GM12801 (cell line): ENCODE measurements around the gene PSMD13.

Experiments
- TF ChIP-seq, protein P1 (sequence below): IDR thresholded peaks from one replicate; pipeline ENCODE4 v1.5.1; 2011; ENCODE audit warnings: control low read depth; ENCODE audit not compliant: insufficient read length; ENCODE audit errors: extremely low read depth

Gene PSMD13

DNA sequence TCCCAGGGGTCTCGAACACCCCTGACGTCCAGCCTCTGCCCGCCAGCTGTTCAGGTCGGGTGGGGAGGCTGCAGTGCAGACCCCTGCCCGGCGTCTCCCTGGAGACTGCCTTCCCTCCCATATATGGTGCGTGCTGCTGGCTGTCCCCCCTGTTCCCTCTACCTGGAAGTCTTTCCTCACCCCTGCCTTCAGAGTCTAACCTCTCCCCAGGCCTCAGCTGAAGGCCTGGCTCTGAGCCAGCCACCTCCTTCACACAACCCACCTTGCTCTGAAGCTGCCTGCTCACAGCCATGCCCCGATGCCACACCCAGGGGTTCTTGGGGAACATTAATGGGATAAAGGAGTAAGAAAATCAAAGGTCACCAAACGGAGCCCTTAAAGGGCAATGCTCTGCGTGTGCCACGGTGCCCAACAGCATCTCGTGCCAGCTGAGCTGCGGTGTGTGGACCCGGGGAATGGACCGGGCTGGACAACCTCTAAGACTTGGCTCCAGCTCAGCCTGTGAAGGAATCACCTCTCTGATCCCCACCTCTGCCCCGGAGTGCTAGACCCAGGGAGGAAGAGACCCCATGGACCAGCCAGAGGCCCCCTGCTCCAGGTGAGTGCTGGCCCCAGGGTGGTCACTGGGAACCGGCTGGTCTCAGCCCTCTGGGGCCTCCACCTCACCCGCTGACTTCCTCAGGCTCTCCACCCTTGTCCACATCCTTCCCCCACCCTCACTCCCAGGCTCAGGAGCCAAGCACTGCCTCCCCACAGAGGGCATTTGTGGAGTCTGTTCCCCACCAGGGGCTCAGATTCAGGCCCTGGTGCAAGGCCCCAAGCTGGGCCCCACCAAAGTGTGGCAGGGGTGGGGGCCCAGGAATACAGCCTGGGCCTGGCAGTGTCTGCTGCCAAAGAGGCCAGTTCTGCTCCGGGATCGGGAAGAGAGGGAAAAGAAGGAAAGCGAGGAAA, 41.5 kb downstream of the PSMD13 start, which contains the start of gene NLRP6:
Gene NLRP6, plus strand, starts transcription at position 407 of the 951 bp plus-strand sequence. Its CDS starts 163 bp downstream, at position 570.
- TF ChIP-seq, protein P1, sequence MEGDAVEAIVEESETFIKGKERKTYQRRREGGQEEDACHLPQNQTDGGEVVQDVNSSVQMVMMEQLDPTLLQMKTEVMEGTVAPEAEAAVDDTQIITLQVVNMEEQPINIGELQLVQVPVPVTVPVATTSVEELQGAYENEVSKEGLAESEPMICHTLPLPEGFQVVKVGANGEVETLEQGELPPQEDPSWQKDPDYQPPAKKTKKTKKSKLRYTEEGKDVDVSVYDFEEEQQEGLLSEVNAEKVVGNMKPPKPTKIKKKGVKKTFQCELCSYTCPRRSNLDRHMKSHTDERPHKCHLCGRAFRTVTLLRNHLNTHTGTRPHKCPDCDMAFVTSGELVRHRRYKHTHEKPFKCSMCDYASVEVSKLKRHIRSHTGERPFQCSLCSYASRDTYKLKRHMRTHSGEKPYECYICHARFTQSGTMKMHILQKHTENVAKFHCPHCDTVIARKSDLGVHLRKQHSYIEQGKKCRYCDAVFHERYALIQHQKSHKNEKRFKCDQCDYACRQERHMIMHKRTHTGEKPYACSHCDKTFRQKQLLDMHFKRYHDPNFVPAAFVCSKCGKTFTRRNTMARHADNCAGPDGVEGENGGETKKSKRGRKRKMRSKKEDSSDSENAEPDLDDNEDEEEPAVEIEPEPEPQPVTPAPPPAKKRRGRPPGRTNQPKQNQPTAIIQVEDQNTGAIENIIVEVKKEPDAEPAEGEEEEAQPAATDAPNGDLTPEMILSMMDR, result no peak

DNA sequence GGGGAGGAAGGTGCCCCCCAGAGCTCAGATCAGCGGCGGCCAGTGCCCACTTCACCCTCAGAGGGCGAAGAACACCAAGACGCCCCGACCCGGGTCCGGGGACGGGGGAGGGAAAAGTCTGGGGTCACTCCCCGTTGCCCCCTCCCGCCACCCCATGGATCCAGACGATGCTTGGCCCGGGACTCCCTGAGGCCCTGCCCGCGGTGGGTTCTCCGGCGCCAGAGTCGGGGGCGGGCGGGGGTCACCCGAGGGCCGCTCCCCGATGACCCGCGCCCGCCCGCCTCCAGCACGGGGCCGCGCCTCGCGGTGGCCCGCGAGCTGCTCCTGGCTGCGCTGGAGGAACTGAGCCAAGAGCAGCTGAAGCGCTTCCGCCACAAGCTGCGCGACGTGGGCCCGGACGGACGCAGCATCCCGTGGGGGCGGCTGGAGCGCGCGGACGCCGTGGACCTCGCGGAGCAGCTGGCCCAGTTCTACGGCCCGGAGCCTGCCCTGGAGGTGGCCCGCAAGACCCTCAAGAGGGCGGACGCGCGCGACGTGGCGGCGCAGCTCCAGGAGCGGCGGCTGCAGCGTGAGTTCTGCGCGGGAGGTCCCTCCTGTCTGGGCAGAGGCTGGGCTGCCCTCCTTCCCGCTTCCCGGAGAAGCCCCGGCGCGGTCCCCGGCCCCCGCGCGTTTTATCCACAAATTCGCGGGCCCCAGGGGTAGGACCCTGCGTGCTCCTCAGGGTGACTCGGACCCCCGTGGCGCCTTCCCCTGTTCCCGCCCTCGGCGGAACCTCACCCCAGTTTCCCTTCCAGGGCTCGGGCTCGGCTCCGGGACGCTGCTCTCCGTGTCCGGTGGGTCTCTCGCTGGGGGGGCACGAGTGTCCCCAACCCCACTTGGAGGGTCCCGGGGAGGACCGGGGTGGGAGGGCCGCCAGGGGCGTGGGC, 42.5 kb downstream of the PSMD13 start:
- TF ChIP-seq, protein P1, result no peak

DNA sequence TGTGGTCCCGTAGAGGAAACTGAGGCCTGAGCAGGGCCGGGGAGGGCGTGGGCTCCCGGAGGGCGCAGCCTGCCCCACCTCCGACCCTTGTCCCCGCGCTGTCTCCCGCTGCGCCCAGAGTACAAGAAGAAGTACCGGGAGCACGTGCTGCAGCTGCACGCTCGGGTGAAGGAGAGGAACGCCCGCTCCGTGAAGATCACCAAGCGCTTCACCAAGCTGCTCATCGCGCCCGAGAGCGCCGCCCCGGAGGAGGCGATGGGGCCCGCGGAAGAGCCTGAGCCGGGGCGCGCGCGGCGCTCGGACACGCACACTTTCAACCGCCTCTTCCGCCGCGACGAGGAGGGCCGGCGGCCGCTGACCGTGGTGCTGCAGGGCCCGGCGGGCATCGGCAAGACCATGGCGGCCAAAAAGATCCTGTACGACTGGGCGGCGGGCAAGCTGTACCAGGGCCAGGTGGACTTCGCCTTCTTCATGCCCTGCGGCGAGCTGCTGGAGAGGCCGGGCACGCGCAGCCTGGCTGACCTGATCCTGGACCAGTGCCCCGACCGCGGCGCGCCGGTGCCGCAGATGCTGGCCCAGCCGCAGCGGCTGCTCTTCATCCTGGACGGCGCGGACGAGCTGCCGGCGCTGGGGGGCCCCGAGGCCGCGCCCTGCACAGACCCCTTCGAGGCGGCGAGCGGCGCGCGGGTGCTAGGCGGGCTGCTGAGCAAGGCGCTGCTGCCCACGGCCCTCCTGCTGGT, 43.4 kb downstream of the PSMD13 start:
- TF ChIP-seq, protein P1, result no peak

DNA sequence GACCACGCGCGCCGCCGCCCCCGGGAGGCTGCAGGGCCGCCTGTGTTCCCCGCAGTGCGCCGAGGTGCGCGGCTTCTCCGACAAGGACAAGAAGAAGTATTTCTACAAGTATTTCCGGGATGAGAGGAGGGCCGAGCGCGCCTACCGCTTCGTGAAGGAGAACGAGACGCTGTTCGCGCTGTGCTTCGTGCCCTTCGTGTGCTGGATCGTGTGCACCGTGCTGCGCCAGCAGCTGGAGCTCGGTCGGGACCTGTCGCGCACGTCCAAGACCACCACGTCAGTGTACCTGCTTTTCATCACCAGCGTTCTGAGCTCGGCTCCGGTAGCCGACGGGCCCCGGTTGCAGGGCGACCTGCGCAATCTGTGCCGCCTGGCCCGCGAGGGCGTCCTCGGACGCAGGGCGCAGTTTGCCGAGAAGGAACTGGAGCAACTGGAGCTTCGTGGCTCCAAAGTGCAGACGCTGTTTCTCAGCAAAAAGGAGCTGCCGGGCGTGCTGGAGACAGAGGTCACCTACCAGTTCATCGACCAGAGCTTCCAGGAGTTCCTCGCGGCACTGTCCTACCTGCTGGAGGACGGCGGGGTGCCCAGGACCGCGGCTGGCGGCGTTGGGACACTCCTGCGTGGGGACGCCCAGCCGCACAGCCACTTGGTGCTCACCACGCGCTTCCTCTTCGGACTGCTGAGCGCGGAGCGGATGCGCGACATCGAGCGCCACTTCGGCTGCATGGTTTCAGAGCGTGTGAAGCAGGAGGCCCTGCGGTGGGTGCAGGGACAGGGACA, 44.1 kb downstream of the PSMD13 start:
- TF ChIP-seq, protein P1, result no peak

DNA sequence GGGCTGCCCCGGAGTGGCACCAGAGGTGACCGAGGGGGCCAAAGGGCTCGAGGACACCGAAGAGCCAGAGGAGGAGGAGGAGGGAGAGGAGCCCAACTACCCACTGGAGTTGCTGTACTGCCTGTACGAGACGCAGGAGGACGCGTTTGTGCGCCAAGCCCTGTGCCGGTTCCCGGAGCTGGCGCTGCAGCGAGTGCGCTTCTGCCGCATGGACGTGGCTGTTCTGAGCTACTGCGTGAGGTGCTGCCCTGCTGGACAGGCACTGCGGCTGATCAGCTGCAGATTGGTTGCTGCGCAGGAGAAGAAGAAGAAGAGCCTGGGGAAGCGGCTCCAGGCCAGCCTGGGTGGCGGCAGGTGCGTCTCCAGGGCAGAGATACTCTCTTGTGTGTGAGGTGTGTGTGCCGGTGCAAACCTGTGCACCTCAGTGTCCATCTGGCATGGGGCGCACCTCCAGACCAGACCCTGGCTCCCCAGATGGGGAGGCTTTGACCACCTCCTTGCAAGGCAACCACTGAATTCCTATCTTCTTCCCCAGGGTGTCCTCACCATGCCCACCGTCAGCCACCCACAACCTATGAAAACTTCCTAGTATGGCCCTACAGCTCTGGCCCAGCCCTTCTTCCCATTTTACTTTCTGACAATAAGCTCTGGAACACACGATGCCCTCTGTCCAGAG, 44.8 kb downstream of the PSMD13 start:
- TF ChIP-seq, protein P1, result no peak

DNA sequence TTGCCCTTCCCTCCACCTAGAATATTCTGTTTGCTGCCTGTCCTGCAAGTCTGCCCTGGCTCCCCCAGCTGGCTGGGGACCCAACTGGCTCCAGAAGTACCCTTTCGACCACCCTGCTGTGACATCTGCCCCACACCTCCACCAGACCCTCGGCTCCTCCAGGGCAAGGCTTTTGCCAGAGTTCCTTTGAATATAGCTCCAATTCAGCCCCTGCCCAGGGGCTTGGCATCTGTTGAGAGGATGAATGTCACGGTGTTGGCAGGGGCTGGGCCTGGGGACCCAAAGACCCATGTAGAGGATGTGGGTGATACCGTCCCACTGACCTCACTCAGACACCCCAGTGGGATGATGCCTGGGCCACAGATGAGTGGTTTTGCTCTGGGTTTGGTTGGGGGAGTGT, 45.4 kb downstream of the PSMD13 start:
- TF ChIP-seq, protein P1, result no peak
